Measurements from ENCODE around the gene ABCD3.
"Not testable (repeated sequence)": the region's sequence is repeated elsewhere in the genome, so short reads cannot be mapped to it uniquely, and the experiment has no call there.

Gene ABCD3

DNA sequence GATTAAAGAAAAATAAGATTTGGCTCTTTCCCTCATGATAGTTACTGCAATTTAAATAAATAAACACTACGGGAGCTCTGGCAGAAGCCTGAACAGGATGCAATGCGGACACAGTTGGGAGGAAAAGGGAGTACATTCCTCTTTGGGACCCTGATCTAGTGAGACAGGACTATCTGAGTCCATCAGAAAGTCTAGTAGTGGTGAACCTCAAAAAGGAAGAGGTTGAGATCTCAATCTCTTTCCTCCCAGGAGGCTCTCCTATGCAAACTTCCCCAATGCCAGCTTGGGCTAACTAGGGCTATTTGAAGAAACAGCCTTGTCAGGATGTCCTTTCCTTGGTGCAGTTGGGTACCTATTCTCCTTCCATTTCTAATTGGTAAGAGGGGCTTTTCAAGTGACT is 4.9 kb upstream of the ABCD3 start:
- DNase-seq (ENCODE audit: low read depth in 2 of 2) = no peak

DNA sequence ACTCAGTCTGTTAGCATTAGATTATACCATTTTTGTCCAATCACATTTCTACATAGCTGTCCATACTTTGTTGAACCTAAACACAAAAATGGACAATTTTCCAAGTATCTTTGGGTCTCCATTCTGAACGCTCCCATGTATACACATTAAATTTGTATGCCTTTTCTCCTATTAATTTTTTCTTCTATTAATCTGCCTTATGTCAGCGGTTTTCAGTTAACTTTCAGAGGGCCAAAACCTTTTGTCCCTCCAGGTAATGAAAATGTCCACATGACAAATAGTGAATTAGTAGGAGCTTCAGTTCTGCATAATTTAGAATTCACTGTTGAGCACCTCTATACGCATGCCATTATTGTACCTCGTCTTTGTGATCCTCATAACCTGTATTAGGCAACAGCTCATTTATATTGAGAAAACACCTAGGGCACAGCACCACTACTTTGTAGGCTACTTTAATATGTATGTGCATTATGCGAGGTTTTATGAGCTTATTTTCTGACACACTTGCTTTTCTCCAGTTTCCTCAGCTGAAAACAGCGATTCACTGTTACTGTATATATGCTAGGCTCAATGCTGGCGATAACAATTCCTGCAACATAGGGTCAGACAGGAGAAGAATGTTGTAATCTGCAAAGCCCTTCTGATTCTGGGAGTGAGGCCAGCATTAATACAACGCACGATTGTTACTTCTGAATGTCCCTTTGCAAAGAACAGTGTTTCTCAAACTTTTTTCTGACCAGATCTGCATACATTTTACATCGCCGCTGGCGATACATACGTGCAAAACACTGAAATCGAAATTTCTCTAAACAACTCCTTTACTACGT is 1.1 kb upstream of the ABCD3 start:
- DNase-seq (ENCODE audit: low read depth in 2 of 2) = no peak

DNA sequence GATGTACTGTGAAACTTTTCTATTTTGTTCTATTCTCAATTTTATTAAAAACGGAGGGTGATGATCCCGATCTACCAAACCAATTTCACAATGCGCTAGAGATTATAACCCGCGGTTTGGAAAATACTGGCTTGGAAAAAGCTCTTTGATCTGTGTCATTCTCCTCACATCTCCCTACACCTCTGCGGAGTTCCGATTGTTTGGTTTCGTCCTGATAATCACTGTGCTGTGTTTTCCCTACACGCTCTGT is 536 bp upstream of the ABCD3 start:
- DNase-seq (ENCODE audit: low read depth in 2 of 2) = no peak

DNA sequence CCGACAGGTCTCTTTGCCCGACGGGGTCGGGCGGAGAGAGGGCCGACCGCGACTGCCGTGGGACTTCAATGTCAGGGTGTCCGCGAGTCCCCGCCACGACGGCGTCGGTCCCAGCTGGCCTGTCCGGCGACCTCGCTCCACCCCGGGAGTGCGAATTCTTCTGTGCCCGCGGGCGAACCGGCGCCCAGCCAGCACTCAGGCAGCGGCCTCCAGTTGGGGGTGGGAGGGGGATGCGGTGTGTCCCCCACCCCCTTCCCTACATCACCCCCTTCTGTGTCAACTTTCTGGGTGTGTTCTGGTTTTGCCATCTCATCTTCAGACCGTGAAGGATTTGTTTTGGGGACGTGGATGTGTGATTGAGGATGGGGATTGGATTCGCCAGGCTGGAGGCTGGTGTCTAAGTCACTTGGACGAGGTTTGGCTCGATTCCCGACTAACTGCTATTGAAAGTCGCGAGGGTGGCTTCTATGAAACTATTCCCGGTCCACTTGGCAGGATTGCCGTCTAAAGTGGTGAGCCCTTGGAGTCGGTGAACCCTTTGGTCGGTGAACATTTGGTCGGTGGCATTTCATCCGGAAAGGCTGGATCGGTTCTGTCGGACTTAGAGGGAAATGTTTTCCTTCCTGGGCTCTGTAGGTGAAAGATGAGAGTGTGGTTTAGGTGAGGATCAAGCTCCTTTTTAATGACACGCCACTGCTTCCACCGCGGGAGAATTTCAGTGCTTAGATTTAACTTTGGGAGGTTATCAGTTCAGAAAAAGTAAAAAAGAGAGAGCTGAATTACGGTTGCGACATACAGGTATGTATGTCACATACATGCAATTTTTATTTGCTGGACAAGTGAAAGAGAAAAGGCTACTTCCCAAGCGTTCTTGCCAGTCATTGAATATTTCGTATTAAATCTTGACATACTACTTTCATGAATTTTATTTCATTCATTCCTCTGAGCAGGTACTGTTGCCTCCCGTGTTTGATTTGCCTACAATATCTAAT is 771 bp downstream of the ABCD3 start:
- DNase-seq (ENCODE audit: low read depth in 2 of 2) = no peak

DNA sequence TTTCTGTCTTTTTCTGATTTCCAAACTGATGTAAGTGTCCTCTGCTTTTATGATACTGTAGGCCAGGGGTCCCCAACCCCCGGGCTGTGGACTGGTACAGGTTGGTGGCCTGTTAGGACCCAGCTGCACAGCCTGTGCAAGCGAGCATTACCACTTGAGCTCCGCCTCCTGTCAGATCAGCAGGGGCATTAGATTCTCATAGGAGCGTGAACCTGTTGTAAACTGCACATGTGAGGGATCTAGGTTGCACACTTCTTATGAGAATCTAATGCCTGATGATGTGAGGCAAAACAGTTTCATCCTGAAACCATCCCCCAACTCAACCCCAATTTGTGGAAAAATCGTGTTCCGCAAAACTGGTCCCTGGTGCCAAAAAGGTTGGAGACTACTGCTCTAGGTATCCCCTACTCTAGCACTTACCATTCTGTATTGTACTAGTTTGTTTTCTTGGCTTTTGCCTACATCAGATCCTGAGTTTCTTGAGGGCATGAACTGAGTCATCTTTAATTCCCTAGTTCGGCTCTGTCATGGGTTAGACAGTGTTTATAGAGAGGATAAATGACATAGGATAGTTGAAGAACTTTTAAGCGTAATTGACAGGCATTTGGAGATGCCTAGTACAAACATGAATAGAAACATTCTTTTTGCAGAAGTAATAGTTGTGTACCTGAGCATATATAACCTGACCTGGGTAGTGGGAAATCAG is 4.1 kb downstream of the ABCD3 start:
- no peak for DNase-seq (ENCODE audit: low read depth in 2 of 2)

DNA sequence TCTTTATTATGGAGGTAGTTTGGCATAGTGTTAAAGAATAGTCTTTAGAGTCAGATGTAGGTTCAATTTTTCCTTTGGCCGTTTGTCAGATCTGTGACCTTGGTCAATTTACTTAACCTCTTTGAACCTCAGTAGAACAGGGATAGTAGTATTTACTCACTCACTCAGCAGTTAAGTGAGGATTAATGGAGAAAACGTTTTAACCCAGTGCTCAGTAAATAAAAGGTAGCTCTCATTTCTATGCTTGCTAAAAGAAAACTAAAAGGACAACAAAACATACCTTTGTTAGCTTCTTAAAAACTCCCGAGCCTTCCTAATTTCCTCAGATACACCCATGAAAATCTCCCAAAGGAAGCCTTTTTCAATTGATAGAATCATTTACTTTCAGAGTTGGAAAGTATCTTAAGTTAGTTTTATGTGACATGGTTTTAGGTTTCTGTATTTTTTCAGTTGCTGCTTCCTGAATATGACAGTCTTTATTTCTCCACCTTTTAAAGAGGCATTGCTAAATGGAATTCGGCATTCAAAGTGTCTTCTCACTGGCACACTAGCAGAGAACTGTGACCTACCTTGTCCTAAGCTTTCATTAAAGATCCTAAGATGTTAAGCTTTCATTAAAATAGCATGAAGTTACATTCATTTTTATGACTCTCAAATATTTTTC is 7.8 kb downstream of the ABCD3 start:
- DNase-seq (ENCODE audit: low read depth in 2 of 2) = no peak

DNA sequence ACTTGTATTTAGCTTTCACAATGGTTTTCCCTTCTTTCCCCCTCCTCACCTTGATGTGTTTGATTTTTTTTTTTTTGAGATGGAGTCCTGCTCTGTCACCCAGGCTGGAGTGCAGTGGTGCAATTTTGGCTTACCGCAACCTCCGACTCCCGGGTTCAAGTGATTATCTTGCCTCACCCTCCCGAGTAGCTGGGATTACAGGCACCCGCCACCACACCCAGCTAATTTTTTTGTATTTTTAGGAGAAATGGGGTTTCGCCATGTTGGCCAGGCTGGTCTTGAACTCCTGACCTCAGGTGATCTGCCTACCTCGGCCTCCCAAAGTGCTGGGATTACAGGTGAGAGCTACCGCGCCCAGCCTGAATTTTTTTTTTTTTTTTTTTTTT is 8.3 kb downstream of the ABCD3 start:
- DNase-seq (ENCODE audit: low read depth in 2 of 2) = not testable (repeated sequence)

DNA sequence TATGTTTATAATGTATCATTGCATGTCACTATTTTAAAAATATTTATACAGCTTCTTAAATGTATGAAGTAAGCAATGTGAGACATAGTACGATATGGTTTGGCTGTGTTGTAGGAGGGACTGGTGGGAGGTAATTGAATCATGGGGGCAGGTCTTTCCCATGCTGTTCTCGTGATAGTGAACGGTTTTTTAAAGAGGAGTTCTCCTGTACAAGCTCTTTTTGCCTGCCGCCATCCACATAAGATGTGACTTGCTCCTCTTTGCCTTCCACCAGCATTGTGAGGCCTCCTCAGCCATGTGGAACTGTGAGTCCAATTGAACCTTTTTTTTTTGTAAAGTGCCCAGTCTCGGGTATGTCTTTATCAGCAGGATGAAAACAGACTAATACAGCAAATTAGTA is 10.3 kb downstream of the ABCD3 start:
- DNase-seq (ENCODE audit: low read depth in 2 of 2) = no peak

DNA sequence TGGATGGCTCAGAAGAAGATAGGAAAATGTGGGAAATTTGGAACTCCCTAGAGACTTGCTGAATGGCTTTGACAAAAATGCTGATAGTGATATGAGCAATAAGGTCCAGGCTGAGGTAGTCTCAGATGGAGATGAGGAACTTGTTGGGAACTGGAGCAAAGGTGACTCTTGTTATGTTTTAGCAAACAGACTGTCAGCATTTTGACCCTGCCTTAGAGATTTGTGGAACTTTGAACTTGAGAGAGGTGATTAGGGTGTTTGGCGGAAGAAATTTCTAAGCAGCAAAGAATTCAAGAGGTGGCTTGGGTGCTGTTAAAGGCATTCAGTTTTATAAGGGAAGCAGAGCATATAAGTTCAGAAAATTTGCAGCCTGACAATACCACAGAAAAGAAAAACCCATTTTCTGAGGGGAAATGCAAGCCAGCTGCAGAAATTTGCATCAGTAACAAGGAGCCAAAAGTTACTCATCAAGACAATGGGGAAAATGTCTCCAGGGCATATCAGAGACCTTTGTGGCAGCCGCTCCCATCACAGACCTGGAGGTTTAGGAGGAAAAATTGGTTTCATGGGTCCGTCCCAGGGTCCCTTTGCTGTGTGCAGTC is 10.8 kb downstream of the ABCD3 start:
- DNase-seq (ENCODE audit: low read depth in 2 of 2) = not testable (repeated sequence)

DNA sequence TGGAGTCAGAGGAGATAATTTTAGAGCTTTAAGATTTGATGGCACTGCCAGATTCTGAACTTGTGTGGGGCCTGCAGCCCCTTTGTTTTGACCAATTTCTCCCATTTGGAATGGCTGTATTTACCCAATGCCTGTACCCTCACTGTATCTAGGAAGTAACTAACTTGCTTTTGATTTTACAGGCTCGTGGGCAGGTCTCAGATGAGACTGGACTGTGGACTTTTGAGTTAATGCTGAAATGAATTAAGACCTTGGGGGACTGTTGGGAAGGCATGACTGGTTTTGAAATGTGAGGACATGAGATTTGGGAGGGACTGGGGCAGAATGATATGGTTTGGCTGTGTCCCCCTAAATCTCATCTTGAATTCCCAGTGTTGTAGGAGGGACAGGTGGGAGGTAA is 11.9 kb downstream of the ABCD3 start:
- not testable (repeated sequence) for DNase-seq (ENCODE audit: low read depth in 2 of 2)

DNA sequence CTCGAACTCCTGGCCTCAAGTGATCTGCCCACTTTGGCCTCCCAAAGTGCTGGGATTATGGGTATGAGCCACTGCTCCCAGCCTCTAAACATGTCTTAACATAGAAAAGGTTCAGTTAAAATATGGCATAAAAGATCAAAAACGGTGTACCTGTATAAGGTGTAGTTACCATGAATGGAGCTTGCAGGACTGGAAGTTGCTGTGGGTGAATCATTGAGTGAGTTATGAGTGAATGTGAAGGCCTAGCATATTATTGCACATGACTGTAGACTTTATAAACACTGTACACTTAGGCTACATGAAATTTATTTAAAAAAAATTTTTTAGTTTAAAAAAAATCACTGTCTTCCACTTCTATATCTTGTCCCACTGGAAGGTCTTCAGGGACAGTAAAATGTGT is 15.7 kb downstream of the ABCD3 start:
- no peak for DNase-seq (ENCODE audit: low read depth in 2 of 2)

DNA sequence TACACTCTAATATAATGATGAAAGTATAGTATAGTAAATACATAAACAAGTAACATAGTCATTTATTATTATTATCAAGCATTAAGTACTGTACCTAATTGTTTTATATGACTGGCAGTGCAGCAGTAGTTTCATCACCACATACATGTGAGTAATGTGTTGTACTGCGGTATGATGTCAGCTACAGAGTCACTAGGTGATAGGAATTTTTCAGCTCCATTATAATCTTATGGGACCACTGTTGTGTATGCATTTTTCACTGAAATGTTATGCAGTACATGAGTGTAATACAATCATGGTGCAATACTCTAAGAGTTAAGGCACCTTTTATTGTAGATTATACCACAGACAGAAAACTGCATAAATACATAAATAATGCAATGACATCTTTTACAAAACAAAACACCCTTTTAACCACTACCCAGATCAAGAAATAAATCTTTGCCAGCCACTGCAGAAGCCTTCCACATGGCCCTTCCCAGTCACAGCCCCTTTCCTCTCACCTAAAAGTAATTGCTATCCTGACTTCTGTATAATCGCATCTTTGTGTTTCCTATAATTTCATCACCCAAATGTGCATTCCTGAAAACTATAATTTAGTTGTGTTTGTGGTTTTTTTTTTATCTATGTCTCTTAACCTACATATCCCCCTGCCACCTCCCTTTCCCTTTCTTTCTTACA is 16.3 kb downstream of the ABCD3 start:
- no peak for DNase-seq (ENCODE audit: low read depth in 2 of 2)

DNA sequence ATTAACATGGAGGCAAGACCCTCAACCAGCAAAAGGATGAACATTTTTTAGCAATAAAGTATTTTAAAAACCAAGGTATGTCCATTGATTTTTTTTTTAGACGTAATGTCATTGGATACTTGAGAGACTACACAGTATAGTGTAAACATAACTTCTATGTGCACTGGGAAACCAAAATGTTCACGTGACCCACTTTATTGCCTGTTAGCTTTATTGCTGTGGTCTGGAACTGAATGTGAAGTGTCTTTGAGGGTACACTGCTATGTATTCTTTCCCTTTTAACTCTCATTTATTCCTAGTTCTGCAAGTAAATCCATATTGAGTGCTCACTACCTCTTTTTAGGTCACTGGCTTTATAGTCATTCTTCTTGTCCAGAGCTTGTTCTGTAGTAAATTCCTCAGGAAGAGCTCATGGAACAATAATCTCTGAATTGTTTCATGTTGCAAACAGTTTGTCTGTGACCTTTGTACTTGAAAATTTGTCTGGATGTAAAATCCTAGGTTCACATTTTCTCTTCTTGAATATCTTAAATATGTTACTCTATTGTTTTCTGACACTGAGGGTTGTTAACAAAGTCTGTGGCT is 20.6 kb downstream of the ABCD3 start:
- no peak for DNase-seq (ENCODE audit: low read depth in 2 of 2)

DNA sequence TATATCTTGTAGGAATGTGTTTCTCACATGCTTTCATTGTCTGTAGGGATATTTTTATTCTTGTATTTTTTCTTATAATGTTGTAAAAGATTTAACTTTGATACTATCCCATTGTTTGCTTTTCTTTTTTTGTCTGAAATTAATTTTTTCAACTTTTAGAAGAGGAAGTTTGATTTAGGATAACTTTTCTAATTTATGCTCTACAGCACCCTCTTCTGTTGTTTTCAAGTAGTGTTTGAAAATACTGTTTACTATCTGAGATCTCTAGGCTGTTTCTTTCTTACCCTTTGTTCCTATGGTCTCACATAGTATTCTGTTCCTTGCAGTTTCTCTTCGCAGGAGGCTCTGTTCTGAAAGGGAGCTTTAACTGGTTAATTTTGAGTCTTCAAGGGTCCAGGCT is 21.9 kb downstream of the ABCD3 start:
- no peak for DNase-seq (ENCODE audit: low read depth in 2 of 2)

DNA sequence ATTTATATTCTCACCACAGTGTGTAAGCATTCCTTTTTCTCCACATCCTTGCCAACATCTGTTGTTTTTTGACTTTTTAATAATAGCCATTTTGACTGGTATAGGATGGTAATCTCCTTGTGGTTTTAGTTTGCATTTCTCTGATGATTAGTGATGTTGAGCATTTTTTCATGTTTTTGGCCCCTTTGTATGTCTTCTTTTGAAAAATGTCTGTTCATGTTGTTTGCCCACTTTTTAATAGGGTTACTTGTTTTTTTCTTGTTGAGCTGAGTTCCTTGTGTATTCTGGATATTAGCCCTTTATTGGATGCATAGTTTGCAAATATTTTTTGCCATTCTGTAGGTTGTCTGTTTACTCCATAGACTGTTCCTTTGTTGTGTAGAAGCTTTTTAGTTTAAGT is 24.9 kb downstream of the ABCD3 start:
- not testable (repeated sequence) for DNase-seq (ENCODE audit: low read depth in 2 of 2)

DNA sequence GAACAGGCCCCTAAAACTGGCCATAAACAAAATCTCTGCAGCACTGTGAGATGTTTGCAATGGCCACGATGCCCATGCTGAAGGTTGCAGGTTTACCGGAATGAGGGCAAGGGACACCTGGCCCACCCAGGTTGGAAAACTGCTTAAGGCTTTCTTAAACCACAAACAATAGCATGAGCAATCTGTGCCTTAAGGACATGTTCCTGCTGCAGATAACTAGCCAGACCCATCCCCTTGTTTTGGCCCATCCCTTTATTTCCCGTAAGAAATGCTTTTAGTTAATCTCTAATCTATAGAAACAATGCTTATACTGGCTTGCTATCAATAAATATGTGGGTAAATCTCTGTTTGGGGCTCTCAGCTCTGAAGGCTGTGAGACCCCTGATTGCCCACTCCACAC is 26.6 kb downstream of the ABCD3 start:
- DNase-seq (ENCODE audit: low read depth in 2 of 2) = not testable (repeated sequence)

DNA sequence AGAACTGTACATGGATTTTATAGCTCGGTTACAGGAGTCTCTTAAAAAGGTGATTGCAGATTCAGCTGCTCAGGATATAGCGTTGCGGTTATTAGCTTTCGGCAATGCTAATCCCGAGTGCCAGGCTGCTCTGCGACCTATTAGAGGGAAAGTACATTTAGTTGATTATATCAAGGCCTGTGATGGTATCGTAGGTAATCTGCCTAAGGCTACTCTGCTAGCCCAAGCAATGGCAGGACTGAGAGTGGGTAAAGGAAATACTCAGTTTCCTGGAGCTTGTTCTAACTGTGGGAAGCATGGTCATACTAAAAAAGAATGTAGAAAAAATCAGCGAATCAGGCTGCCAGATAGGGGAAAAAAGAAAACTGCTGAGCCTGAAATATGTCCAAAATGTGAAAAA is 27.5 kb downstream of the ABCD3 start:
- DNase-seq (ENCODE audit: low read depth in 2 of 2) = not testable (repeated sequence)

DNA sequence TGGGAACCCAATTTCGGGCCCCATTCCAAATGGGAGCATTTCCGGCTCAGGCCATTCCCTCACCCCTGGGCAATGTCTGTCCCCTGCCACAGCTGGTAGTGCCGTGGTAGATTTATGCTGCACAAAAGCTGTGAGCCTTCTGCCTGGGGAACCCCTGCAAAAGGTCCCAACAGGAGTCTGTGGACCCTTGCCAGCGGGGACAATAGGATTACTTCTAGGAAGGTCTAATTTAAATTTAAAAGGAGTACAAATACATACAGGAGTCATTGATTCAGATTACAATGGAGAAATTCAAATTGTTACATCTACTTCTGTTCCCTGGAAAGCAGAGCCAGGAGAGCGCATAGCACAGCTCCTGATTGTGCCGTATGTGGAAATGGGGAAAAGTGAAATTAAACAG is 28.0 kb downstream of the ABCD3 start:
- DNase-seq (ENCODE audit: low read depth in 2 of 2) = not testable (repeated sequence)

DNA sequence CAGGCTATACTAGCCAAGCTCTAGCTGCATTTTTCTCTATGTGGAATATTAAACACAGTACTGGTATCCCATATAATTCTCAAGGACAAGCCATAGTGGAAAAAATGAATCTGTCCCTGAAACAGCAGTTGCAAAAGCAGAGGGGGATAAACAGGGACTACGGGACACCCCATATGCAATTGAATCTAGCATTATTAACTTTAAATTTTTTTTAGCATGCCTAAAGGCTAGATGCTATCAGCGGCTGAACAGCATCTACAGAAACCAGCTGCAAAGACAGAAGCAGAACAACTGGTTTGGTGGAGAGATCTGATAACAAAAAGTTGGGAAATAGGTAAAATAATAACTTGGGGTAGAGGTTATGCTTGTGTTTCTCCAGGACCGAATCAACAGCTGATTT is 30.6 kb downstream of the ABCD3 start:
- DNase-seq (ENCODE audit: low read depth in 2 of 2) = not testable (repeated sequence)

DNA sequence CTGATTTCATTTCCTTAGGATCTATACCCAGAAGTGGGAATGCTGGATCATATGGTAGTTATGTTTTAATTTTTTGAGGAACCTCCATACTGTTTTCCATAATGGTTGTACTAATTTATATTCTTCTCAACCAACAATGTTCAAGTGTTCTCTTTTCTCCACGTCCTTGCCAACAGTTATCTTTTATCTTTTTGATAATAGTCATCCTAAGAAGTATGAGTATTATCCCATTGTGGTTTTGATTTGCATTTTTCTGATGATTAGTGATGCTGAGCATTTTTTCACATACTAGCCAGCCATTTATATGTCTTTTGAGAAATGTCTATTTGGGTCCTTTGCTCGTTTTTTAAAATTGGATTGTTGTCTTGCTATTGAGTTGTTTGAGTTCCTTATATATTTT is 38.5 kb downstream of the ABCD3 start:
- no peak for DNase-seq (ENCODE audit: low read depth in 2 of 2)

DNA sequence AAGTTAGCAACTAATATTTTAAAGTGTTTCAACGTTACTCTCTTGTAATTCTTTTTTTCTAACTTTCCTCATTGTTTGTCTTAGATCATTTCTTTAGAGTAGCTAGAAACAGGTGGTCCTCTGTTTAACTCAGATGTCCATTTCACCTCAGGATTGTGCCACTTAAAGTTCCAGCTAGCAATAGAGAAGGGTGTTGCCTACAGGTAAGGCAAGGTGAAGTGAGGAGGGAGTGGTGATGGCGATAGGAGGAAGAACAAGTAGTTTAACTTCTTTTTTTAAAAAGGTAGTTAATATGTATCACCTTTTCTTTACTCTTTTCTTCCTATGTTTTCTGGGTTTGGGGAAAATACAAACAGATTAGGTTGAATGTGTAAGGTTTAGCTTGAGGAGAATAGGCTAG is 44.4 kb downstream of the ABCD3 start:
- no peak for DNase-seq (ENCODE audit: low read depth in 2 of 2)

All from stimulated activated CD8-positive, alpha-beta memory T cell treated with anti-CD3 and anti-CD28 coated beads, Interleukin-15, amount 100 ng/mL, for 48 hours (primary cell).